ENCODE data around the gene SHLD1.
"Not testable (repeated sequence)": the region's sequence is repeated elsewhere in the genome, so short reads cannot be mapped to it uniquely, and the experiment has no call there.

DNA sequence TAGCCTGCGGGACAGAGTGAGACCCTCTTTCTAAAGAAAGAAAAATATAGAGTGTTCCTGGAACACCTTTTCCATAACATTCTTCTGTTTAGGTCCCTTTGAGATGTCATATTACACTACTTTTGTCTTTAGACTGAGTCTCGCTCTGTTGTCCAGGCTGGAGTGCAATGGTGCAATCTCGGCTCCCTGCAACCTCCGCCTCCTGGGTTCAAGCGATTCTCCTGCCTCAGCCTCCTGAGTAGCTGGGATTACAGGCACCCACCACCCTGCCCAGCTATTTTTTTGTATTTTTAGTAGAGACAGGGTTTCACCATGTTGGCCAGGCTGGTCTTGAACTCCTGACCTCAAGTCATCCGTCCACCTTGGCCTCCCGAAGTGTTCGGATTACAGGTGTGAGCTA is 31.2 kb downstream of the SHLD1 start:
- TF ChIP-seq, protein P1, sequence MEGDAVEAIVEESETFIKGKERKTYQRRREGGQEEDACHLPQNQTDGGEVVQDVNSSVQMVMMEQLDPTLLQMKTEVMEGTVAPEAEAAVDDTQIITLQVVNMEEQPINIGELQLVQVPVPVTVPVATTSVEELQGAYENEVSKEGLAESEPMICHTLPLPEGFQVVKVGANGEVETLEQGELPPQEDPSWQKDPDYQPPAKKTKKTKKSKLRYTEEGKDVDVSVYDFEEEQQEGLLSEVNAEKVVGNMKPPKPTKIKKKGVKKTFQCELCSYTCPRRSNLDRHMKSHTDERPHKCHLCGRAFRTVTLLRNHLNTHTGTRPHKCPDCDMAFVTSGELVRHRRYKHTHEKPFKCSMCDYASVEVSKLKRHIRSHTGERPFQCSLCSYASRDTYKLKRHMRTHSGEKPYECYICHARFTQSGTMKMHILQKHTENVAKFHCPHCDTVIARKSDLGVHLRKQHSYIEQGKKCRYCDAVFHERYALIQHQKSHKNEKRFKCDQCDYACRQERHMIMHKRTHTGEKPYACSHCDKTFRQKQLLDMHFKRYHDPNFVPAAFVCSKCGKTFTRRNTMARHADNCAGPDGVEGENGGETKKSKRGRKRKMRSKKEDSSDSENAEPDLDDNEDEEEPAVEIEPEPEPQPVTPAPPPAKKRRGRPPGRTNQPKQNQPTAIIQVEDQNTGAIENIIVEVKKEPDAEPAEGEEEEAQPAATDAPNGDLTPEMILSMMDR (conservative IDR thresholded peaks at IDR 0.05 in 1 of 2, IDR thresholded peaks at IDR 0.05 in 1 of 2; ENCODE audit: low read depth in 1 of 2, low read length in 2 of 2): not testable (repeated sequence)
- not testable (repeated sequence) for TF ChIP-seq EZH2 (IDR thresholded peaks at IDR 0.05; ENCODE audit: low read length, missing control alignments)
